Fibroblast of the aortic adventitia (primary cell): ENCODE measurements around the gene DHRSX. TPM values are rescaled to one million over a fixed set of nuclear protein-coding genes. Genes with fewer than 3 reads are reported as not detected.
"Not testable (repeated sequence)": the region's sequence is repeated elsewhere in the genome, so short reads cannot be mapped to it uniquely, and the experiment has no call there.

Experiments
- DNase-seq: peaks from one replicate; pipeline ENCODE4 v3.0.0-alpha.2; 2010; ENCODE audit warnings: low read depth
- H3K4me3 ChIP-seq: 2 replicates; pipeline ENCODE4 v1.5.1; 2011; ENCODE audit warnings: low read depth, mild to moderate bottlenecking, control low read depth, low read length, moderate library complexity
- total RNA-seq: library from RNA; depleted of rRNA; stranded (reverse); fragments of >200 nt; gene quantifications from 2 replicates; pipeline ENCODE4 v1.2.3, GENCODE V29; 2012; ENCODE audit warnings: low replicate concordance
- TF ChIP-seq, protein P1 (sequence below): IDR thresholded peaks from 2 replicates; pipeline ENCODE4 v1.5.1; 2011; ENCODE audit warnings: mild to moderate bottlenecking, low read length, control low read depth, inconsistent platforms; ENCODE audit not compliant: insufficient read depth

Gene DHRSX
- total RNA-seq, 1 donor: 17.5 TPM

DNA sequence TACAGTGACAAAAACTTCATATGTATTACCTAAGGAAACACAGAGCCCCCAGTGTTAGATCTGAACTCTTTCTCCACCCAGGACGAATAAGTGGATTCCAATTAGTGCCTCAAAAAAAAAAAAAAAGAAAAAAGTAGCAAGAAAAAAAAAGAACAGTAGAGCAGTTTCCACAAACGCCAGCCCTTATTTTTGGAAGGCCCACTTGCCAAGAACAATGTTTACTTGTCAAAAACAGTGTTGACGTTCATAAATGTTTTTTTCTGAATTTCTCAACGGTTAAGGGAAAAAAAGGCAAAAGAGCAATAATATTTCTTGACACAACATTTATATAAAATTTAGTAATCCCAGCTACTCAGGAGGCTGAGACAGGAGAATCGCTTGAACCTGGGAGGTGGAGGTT lies 38.7 kb downstream of the DHRSX start:
- H3K4me3 ChIP-seq: no peak overlapping the region
- TF ChIP-seq, protein P1, sequence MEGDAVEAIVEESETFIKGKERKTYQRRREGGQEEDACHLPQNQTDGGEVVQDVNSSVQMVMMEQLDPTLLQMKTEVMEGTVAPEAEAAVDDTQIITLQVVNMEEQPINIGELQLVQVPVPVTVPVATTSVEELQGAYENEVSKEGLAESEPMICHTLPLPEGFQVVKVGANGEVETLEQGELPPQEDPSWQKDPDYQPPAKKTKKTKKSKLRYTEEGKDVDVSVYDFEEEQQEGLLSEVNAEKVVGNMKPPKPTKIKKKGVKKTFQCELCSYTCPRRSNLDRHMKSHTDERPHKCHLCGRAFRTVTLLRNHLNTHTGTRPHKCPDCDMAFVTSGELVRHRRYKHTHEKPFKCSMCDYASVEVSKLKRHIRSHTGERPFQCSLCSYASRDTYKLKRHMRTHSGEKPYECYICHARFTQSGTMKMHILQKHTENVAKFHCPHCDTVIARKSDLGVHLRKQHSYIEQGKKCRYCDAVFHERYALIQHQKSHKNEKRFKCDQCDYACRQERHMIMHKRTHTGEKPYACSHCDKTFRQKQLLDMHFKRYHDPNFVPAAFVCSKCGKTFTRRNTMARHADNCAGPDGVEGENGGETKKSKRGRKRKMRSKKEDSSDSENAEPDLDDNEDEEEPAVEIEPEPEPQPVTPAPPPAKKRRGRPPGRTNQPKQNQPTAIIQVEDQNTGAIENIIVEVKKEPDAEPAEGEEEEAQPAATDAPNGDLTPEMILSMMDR: no peak
- no peak for DNase-seq

DNA sequence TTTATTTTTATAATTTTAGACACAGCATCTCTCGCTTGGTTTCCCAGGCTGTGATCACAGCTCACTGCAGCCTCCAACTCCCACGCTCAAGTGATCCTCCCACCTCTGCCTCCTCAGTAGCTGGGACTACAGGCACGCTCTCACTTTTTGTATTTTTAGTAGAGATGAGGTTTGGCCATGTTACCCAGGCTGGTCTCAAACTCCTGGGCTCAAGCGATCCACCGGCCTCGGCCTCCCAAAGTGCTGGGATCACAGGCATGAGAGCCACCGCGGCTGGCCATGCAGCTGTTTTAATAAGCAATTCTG lies 39.1 kb downstream of the DHRSX start:
- no peak for DNase-seq
- H3K4me3 ChIP-seq: no peak overlapping the region
- TF ChIP-seq, protein P1: no peak

DNA sequence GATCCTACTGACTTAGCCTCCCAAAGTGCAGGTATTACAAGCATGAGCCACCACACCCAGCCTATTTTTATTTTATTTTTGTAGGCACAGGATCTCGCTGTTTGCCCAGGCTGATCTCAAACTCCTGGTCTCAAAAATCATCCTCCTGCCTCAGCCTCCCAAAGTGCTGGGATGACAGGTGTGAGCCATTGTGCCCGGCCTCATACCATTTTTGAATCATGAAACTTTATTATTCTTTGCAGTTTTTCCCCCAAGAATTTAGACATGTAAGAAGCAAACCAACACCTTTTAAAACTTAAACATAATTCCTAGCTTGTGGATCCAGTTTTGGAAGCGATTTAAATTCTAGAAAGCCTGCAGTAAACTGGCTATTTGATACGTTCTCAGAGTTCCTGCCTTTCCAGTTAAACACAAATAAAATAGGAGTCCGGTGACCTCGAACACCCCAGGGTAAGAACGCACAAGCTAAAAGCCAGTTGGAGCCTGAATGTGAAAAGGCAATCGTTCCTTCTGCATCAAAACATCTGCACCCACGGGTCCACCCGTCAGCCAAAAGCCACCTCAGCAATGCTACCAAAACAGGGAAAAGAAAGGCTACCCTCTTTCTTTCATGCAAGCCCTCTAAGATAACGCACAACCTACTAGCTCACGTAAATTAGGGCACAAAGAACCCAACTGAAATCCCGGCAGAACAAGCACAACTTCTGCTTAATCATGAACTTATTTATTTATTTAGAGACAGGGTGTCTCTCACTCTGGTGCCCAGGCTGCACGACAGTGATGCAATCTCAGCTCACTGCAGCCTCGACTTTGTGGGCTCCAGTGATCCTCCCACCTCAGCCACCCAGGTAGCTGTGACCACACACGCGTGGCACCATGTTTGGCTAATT lies 39.7 kb downstream of the DHRSX start:
- H3K4me3 ChIP-seq, DNase-seq: not testable (repeated sequence)

DNA sequence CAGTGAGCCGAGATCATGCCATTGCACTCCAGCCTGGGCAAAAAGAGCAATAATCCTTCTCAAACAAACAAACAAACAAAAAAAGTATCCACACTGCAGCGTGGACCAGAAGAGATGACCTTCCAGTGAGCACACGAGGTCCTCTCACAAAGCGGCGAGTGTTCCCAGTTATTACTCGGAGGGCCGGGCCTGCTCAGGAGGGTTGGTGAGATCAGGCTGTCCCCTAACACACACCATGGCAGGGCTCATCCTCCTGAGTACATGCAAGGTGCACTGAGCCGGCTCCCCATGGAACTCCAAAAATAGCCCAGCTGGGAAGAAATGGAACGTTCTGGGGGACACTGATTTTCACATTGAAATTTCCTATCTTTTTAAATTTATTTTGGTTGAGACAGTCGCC lies 40.7 kb downstream of the DHRSX start:
- DNase-seq, H3K4me3 ChIP-seq: not testable (repeated sequence)

DNA sequence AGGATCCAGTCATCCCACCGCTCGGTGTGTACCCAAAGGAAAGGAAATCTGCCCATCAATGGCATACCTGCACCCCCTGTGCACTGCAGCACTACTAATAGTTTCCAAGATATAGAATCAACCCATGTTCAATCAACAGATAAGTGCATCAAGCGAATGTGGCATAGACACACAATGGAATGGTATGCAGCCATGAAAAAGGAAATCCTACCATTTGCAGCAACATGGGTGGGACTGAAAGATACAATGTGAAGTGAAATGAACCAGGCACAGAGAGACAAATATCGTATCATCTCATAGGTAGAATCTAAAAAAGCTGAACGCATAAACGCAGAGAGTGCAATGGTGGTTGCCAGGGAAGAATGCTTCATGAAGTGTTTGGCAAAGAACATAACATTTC lies 42.5 kb downstream of the DHRSX start:
- H3K4me3 ChIP-seq: no peak overlapping the region
- TF ChIP-seq, protein P1: no peak
- DNase-seq: no peak

DNA sequence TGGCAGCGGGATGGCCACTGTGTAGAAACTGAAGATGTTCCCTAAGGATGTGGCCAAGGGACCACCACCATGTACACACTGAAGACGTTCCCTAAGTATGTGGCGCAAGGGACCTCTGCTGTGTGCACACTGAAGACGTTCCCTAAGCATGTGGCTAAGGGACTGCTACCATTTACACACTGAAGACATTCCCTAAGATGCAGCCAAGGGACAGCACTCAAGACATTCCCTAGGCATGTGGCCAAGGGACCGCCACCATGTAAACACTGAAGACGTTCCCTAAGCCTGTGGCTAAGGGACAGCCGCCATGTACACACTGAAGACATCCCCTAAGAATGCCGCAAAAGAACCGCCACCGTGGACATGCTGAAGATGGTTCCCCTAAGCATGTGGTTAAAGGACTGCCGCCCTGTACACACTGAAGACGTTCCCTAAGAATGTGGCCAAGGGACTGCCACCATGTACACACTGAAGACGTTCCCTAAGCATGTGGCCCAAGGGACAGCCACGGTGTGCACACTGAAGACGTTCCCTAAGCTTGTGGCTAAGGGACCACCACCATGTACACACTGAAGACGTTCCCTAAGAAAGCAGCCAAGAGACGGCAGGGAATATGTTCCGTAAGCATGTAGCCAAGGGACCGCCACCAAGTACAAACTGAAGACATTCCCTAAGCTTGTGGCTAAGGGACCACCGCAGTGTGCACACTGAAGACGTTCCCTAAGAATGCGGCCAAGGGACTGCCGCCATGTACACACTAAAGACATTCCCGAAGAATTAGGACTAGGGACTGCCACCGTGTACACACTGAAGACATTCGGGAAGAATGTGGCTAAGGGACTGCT lies 43.3 kb downstream of the DHRSX start:
- no peak overlapping the region for H3K4me3 ChIP-seq
- DNase-seq: no peak
- TF ChIP-seq, protein P1: no peak

DNA sequence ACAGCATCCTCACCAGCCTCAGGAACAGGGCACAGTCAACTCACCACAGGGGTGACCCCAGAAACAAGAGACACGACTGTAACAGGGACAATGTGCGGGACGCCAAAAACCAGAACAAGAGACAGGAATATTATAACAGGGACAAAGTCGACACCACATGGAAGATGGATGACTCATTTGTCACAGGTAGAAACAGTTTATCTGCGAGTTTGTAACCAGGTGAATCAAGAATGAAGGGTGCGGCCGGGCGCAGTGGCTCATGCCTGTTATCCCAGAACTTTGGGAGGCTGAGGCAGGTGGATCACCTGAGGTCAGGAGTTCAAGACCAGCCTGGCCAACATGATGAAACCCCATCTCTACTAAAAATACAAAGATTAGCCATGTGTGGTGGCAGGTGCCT lies 44.7 kb downstream of the DHRSX start:
- DNase-seq, H3K4me3 ChIP-seq: not testable (repeated sequence)

DNA sequence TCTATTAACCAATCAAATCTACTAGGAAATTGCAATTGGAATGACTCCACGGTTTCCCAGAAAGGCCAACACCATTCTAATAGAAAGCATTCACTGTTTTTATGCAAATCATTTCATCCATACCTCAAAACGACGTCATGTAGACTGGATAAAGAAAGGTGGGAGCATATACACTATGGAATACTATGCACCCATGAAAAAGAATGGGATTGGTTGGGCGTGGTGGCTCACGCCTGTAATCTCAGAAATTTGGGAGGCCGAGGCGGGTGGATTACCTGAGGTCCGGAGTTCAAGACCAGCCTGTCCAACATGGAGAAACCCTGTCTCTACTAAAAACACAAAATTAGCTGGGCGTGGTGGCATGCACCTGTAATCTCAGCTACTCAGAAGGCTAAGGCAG lies 46.2 kb downstream of the DHRSX start:
- DNase-seq, H3K4me3 ChIP-seq: not testable (repeated sequence)

DNA sequence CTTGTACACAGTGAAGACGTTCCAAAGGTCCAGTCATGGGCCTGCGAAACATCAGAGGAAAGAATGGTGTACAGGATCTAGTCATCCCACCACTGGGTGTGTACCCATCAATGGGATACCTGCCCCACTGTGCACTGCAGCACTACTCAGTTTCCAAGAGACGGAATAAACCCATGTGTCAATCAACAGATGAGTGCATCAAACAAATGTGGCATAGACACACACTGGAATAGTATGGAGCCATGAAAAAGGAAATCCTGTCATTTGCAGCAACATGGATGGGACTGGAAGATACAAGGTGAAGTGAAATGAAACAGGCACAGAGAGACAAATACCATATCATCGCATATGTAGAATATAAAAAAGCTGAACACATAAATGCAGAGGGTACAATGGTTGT lies 48.0 kb downstream of the DHRSX start:
- DNase-seq: no peak
- no peak overlapping the region for H3K4me3 ChIP-seq
- TF ChIP-seq, protein P1: no peak
